H1 (cell line): Measurements from ENCODE around the gene PPIL6. TPM values are rescaled to one million over a fixed set of nuclear protein-coding genes. Genes with fewer than 3 reads are reported as not detected.

Experiments used
- CTCF ChIA-PET: fragments of 300-600 bp; sonication (Branson Sonifier 250); formaldehyde crosslinking; loops from one replicate; lab custom pipeline; 2021; ENCODE audit not compliant: partially characterized antibody; lab: Charles Lee
- POLR2A ChIA-PET: fragments of 300-600 bp; sonication (Branson Sonifier 250); formaldehyde crosslinking; loops from one replicate; lab custom pipeline; 2021; ENCODE audit warnings: inconsistent platforms; ENCODE audit not compliant: partially characterized antibody; lab: Charles Lee
- DNase-seq, 2 experiments: peaks; one replicate each; pipeline versions ENCODE4 v3.0.0 to v3.0.0-alpha.2; 2010 to 2022; ENCODE audit warnings: low spot score in 2 of 2, low read depth in 1 of 2, mixed read lengths in 1 of 2
- FAIRE-seq: peaks from 2 replicates; lab custom pipeline; 2011; peaks lifted over from hg19 to GRCh38; lab: Jason Lieb, UNC
- H2AFZ ChIP-seq: 2 replicates; pipeline ENCODE4 v1.8.1; 2012; ENCODE audit warnings: low read length, inconsistent platforms
- H2AK5ac ChIP-seq: 2 replicates; pipeline ENCODE4 v1.6.1; 2013; ENCODE audit warnings: low read depth, low read length
- H2BK120ac ChIP-seq: replicated peaks from 2 replicates; pipeline ENCODE3; 2013; ENCODE audit warnings: low read depth, low read length, inconsistent platforms
- H2BK12ac ChIP-seq: 2 replicates; pipeline ENCODE4 v1.6.1; 2013; ENCODE audit warnings: low read depth, low read length
- H2BK15ac ChIP-seq: 2 replicates; pipeline ENCODE4 v1.6.1; 2013; ENCODE audit warnings: low read length
- H2BK20ac ChIP-seq: 2 replicates; pipeline ENCODE4 v1.6.1; 2013; ENCODE audit warnings: low read length
- H2BK5ac ChIP-seq: 2 replicates; pipeline ENCODE4 v1.6.1; 2013; ENCODE audit warnings: low read depth, low read length
- H3K14ac ChIP-seq: 2 replicates; pipeline ENCODE4 v1.6.1; 2013; ENCODE audit warnings: inconsistent platforms; ENCODE audit not compliant: insufficient read length
- H3K18ac ChIP-seq: 2 replicates; pipeline ENCODE4 v1.6.1; 2013; ENCODE audit warnings: low read length; ENCODE audit errors: extremely low read depth
- H3K23ac ChIP-seq: 2 replicates; pipeline ENCODE4 v1.6.1; 2013; ENCODE audit warnings: inconsistent platforms; ENCODE audit not compliant: insufficient read length
- H3K23me2 ChIP-seq: 2 replicates; pipeline ENCODE4 v1.6.1; 2013; ENCODE audit warnings: low read depth, low read length
- H3K27ac ChIP-seq: 2 replicates; pipeline ENCODE4 v1.6.1; 2011; ENCODE audit warnings: low read depth, low read length, inconsistent platforms
- H3K27me3 ChIP-seq, 4 experiments: replicated peaks in 1 of 4; 1 replicate in 1 of 4; 2 replicates in 3 of 4; pipeline versions ENCODE4 v1.6.1 to v1.8.1; 2011 to 2013; ENCODE audit warnings: low read length in 3 of 4, mild to moderate bottlenecking in 3 of 4, inconsistent platforms in 2 of 4, mixed read lengths in 2 of 4, moderate library complexity in 1 of 4; ENCODE audit not compliant: control insufficient read depth in 3 of 4, insufficient read depth in 3 of 4; ENCODE audit errors: extremely low read depth in 1 of 4
- H3K36me3 ChIP-seq, 4 experiments: 2 replicates each; pipeline versions ENCODE4 v1.6.1 to v1.8.1; 2011 to 2013; ENCODE audit warnings: mild to moderate bottlenecking in 4 of 4, low read length in 3 of 4, moderate library complexity in 2 of 4, control low read depth in 1 of 4, inconsistent platforms in 1 of 4; ENCODE audit not compliant: insufficient read depth in 4 of 4, control insufficient read depth in 2 of 4
- H3K4ac ChIP-seq: replicated peaks from 2 replicates; pipeline ENCODE3; 2013; ENCODE audit warnings: low read length, low read depth, mixed read lengths, inconsistent platforms; ENCODE audit not compliant: insufficient read length
- H3K4me1 ChIP-seq, 4 experiments: replicated peaks in 1 of 4; 1 replicate in 1 of 4; 2 replicates in 3 of 4; pipeline versions ENCODE4 v1.6.1 to v1.8.1; 2011 to 2013; ENCODE audit warnings: low read length in 3 of 4, inconsistent platforms in 2 of 4, mixed read lengths in 1 of 4; ENCODE audit not compliant: insufficient read depth in 4 of 4, control insufficient read depth in 3 of 4
- H3K4me2 ChIP-seq, 2 experiments: 2 replicates each; pipeline versions ENCODE4 v1.6.1 to v1.8.1; 2011 to 2013; ENCODE audit warnings: low read depth in 2 of 2, low read length in 2 of 2, control low read depth in 1 of 2, inconsistent platforms in 1 of 2, mild to moderate bottlenecking in 1 of 2; ENCODE audit not compliant: insufficient read depth in 1 of 2
- H3K4me3 ChIP-seq, 4 experiments: fragments of 200-600, 300-600 bp in 1 of 4; sonication (generic), shearing (Covaris generic), sonication (Bioruptor Twin) in 1 of 4; 2 replicates each; pipeline versions ENCODE4 v1.5.1 to v1.8.1; 2011 to 2016; ENCODE audit warnings: low read length in 4 of 4, low read depth in 3 of 4, control low read depth in 2 of 4, inconsistent platforms in 2 of 4, mild to moderate bottlenecking in 2 of 4, mixed read lengths in 1 of 4, moderate library complexity in 1 of 4; ENCODE audit not compliant: insufficient read depth in 2 of 4; ENCODE audit errors: extremely low read depth in 1 of 4
- H3K56ac ChIP-seq: replicated peaks from 2 replicates; pipeline ENCODE3; 2013; ENCODE audit warnings: low read depth, mild to moderate bottlenecking, mixed read lengths, low read length, inconsistent platforms; ENCODE audit not compliant: insufficient read length
- H3K79me1 ChIP-seq: 2 replicates; pipeline ENCODE4 v1.6.1; 2013; ENCODE audit warnings: low read depth, low read length, control low read depth
- H3K79me2 ChIP-seq, 2 experiments: 2 replicates each; pipeline versions ENCODE4 v1.6.1 to v1.8.1; 2012 to 2013; ENCODE audit warnings: low read length in 2 of 2, mild to moderate bottlenecking in 2 of 2, inconsistent platforms in 1 of 2; ENCODE audit not compliant: insufficient read depth in 2 of 2, control insufficient read depth in 1 of 2
- H3K9ac ChIP-seq, 4 experiments: replicated peaks in 1 of 4; 1 replicate in 1 of 4; 2 replicates in 3 of 4; pipeline versions ENCODE4 v1.6.1 to v1.8.1; 2011 to 2013; ENCODE audit warnings: low read depth in 3 of 4, low read length in 3 of 4, control low read depth in 2 of 4, mild to moderate bottlenecking in 2 of 4, moderate library complexity in 2 of 4, inconsistent platforms in 1 of 4; ENCODE audit errors: extremely low read depth in 1 of 4
- H3K9me3 ChIP-seq, 2 experiments: 2 replicates each; pipeline versions ENCODE4 v1.6.1 to v1.8.1; 2012 to 2013; ENCODE audit warnings: mild to moderate bottlenecking in 2 of 2, moderate library complexity in 2 of 2, control low read depth in 1 of 2, inconsistent platforms in 1 of 2, low read depth in 1 of 2, low read length in 1 of 2, mixed read lengths in 1 of 2; ENCODE audit not compliant: insufficient read depth in 2 of 2
- H4K20me1 ChIP-seq, 2 experiments: replicated peaks in 1 of 2; 2 replicates each; pipeline versions ENCODE3 to v1.8.1; 2011 to 2013; ENCODE audit warnings: inconsistent platforms in 2 of 2, low read length in 2 of 2, mild to moderate bottlenecking in 1 of 2; ENCODE audit not compliant: insufficient read depth in 2 of 2, control insufficient read depth in 1 of 2
- H4K5ac ChIP-seq: 2 replicates; pipeline ENCODE4 v1.6.1; 2013; ENCODE audit warnings: low read length, low read depth, mixed read lengths, inconsistent platforms; ENCODE audit not compliant: insufficient read length
- H4K8ac ChIP-seq: 2 replicates; pipeline ENCODE4 v1.8.0; 2013; ENCODE audit warnings: mild to moderate bottlenecking, moderate library complexity, low read length, inconsistent platforms; ENCODE audit not compliant: insufficient read depth; ENCODE audit errors: extremely low read depth
- H4K91ac ChIP-seq: replicated peaks from 2 replicates; pipeline ENCODE3; 2013; ENCODE audit warnings: low read length, mixed read lengths, inconsistent platforms; ENCODE audit not compliant: insufficient read length
- BACH1 ChIP-seq: IDR thresholded peaks from 2 replicates; pipeline ENCODE4 v1.6.1; 2012; ENCODE audit warnings: low read length, improper control_type of control experiment
- POLR2AphosphoS5 ChIP-seq: IDR thresholded peaks from 2 replicates; pipeline ENCODE4 v1.6.1; 2011; ENCODE audit warnings: low read depth, low read length
- RAD21 ChIP-seq, 2 experiments: IDR thresholded peaks in 1 of 2; conservative IDR thresholded peaks in 1 of 2; 2 replicates each; pipeline ENCODE4 v1.6.1; 2011; ENCODE audit warnings: low read depth in 2 of 2, low read length in 2 of 2, improper control_type of control experiment in 1 of 2, inconsistent platforms in 1 of 2, mild to moderate bottlenecking in 1 of 2, moderate library complexity in 1 of 2
- RBBP5 ChIP-seq: IDR thresholded peaks from 2 replicates; pipeline ENCODE4 v1.7.1; 2012; ENCODE audit warnings: low read depth, mild to moderate bottlenecking, inconsistent platforms, low read length, moderate library complexity, borderline replicate concordance
- SIN3A ChIP-seq, 2 experiments: IDR thresholded peaks in 1 of 2; conservative IDR thresholded peaks in 1 of 2; 2 replicates each; pipeline ENCODE4 v1.6.1; 2011 to 2012; ENCODE audit warnings: low read length in 2 of 2, improper control_type of control experiment in 1 of 2, low read depth in 1 of 2, mild to moderate bottlenecking in 1 of 2
- WGBS, 2 experiments: shearing (Covaris generic) in 1 of 2; methylation state at CpG; one replicate each; pipeline versions ENCODE4 v1.1.6 to v1.1.7; 2013 to 2015; ENCODE audit warnings: low lambda C conversion rate in 2 of 2, mixed read lengths in 2 of 2, inconsistent platforms in 1 of 2, low coverage in 1 of 2, missing lambda C conversion rate in 1 of 2; ENCODE audit not compliant: insufficient replicate concordance in 2 of 2, insufficient coverage in 1 of 2, insufficient read length in 1 of 2; ENCODE audit errors: extremely low coverage in 1 of 2, missing lambda C conversion rate in 1 of 2; 5-methylcytosine and 5-hydroxymethylcytosine counted together
- polyA plus RNA-seq, 7 experiments: library from polyadenylated mRNA; depleted of rRNA in 3 of 7; stranded (reverse) in 5 of 7; unstranded in 2 of 7; fragments of >200 nt in 5 of 7; fragments of 200-250 nt in 2 of 7; gene quantifications; 1 replicate in 5 of 7; 2 replicates in 1 of 7; 4 replicates in 1 of 7; pipeline versions ENCODE4 v1.2.1 to v1.2.3, GENCODE V29; 2011 to 2013; ENCODE audit warnings: missing spikeins in 2 of 7, mixed read lengths in 2 of 7
- total RNA-seq: library from RNA; stranded (reverse); fragmentation: NEBNext Ultra II Directional; extraction: Animal tissue kit (Norgen Biotek cat#: 25700); gene quantifications from 2 replicates; pipeline ENCODE4 v1.2.1, GENCODE V29; 2021
- TF ChIP-seq, protein P1 (sequence below): IDR thresholded peaks from 2 replicates; pipeline ENCODE4 v1.6.1; 2012; ENCODE audit warnings: inconsistent platforms

Gene PPIL6
- total and polyA plus RNA-seq, 2 of the 8 experiments (the other 6 are each of a cell fraction or from before 2014, with no cell fraction given): 0.42 to 1.3 TPM

DNA sequence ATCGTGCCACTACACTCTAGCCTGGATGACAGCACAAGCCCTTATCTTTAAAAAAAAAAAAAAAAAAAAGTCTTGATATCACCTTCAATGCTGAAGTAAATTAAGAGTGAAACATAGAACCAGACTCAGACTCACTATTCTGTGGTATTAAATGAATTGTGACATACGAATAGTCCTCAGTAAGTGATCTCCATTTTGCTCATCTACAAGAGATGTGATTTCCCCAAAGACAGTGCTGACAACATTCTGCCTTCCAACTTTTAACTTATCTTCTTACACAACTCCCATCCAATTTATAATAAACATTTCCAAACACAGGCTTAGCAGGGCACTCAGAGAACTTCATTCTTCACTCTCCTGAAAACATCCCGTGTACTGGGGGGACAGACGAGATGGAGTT is 34.6 kb upstream of the PPIL6 start:
- H3K27ac ChIP-seq: no peak overlapping the region
- H2AFZ ChIP-seq: no peak overlapping the region
- H2BK5ac ChIP-seq: no peak overlapping the region
- H3K23me2 ChIP-seq: 0 out of 2 replicates have a peak, but pooled peaks cover 3% of the 10 kb centered on the region
- H3K4me3 ChIP-seq: no peak overlapping the region
- H3K56ac ChIP-seq: no peak overlapping the region
- H2AK5ac ChIP-seq: no peak overlapping the region
- POLR2A ChIA-PET: no interaction called here
- H4K20me1 ChIP-seq: peaks cover 4 to 31% of the 10 kb centered on the region in 2 experiments
- FAIRE-seq (no peak), DNase-seq (no peak)
- no peak overlapping the region for H2BK20ac ChIP-seq
- 92% methylated on average over 4 of the region's 4 CpGs; no CpG with 5 or more reads in 1 of the 2 experiments for WGBS, 2 experiments
- no peak overlapping the region for H3K4ac ChIP-seq
- H2BK120ac ChIP-seq: no peak overlapping the region
- H3K27me3 ChIP-seq: no peaks in the 10 kb centered on the region
- no peaks in the 10 kb centered on the region for H3K9me3 ChIP-seq
- no peak overlapping the region for H3K4me2 ChIP-seq
- H3K23ac ChIP-seq: no peak overlapping the region
- no peak overlapping the region for H3K14ac ChIP-seq
- H3K4me1 ChIP-seq: peaks cover 0 to 4% (median under 1%) of the 10 kb centered on the region in 4 experiments; a peak in 2 of 7 replicates
- H3K18ac ChIP-seq: no peak overlapping the region
- no peak overlapping the region for H4K5ac ChIP-seq
- peaks cover 16 to 82% (median 57%) of the 10 kb centered on the region in 4 experiments for H3K36me3 ChIP-seq
- CTCF ChIA-PET: no interaction called here
- H2BK12ac ChIP-seq: no peak overlapping the region
- no peak overlapping the region for H4K91ac ChIP-seq
- no peak overlapping the region for H2BK15ac ChIP-seq
- no peak overlapping the region for H3K9ac ChIP-seq
- peaks cover 20% of the 10 kb centered on the region for H3K79me1 ChIP-seq
- no peak overlapping the region for H4K8ac ChIP-seq
- H3K79me2 ChIP-seq: peaks cover 1 to 56% of the 10 kb centered on the region in 2 experiments; a peak in 3 of 4 replicates
- TF ChIP-seq RBBP5 (no peak), SIN3A (conservative IDR thresholded peaks at IDR 0.05 in 1 of 2, IDR thresholded peaks at IDR 0.05 in 1 of 2; ENCODE audit: low read depth in 1 of 2, low read length in 2 of 2) (no peak), RAD21 (IDR thresholded peaks at IDR 0.05 in 1 of 2, conservative IDR thresholded peaks at IDR 0.05 in 1 of 2; ENCODE audit: low read depth in 2 of 2, low read length in 2 of 2) (no peak), BACH1 (no peak), POLR2AphosphoS5 (no peak)
- TF ChIP-seq, protein P1, sequence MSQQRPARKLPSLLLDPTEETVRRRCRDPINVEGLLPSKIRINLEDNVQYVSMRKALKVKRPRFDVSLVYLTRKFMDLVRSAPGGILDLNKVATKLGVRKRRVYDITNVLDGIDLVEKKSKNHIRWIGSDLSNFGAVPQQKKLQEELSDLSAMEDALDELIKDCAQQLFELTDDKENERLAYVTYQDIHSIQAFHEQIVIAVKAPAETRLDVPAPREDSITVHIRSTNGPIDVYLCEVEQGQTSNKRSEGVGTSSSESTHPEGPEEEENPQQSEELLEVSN: no peak
